K562 (cell line): Measurements from ENCODE around the gene FBXL22. TPM values are rescaled to one million over a fixed set of nuclear protein-coding genes. Genes with fewer than 3 reads are reported as not detected.

Source experiments
- ATAC-seq: fragments of 200-7000 bp; cut with Tn5 transposase; 3 replicates; pipeline ENCODE4 v1.9.1; 2020; ENCODE audit warnings: moderate library complexity
- BruUV-seq: library from RNA; stranded (reverse); fragments of 400-500 nt; replicated peaks from 2 replicates; lab custom pipeline; 2021; lab: Mats Ljungman, UMichigan
- CTCF ChIA-PET: fragments of 300-600 bp; formaldehyde crosslinking; extraction: SDS; loops from one replicate; lab custom pipeline; 2021; ENCODE audit warnings: low intra/inter-chr PET ratio; lab: Yijun Ruan, JAX
- POLR2A ChIA-PET: fragments of 300-600, 350-650 bp; sonication (Branson Sonifier 250); formaldehyde crosslinking; extraction: SDS; loops from one replicate; lab custom pipeline; 2021; ENCODE audit warnings: antibody characterized with exemption, inconsistent platforms; lab: Yijun Ruan, JAX
- DNase-seq, 4 experiments: peaks; one replicate each; pipeline versions ENCODE4 v3.0.0 to v3.0.0-alpha.2; 2011 to 2018; ENCODE audit warnings: low spot score in 3 of 4, mixed read lengths in 3 of 4; ENCODE audit errors: extremely low read depth in 1 of 4
- FAIRE-seq: peaks from 2 replicates; lab custom pipeline; 2011; peaks lifted over from hg19 to GRCh38; lab: Jason Lieb, UNC
- H2AFZ ChIP-seq: 2 replicates; pipeline ENCODE4 v1.6.0; 2011; ENCODE audit warnings: low read depth, low read length, control low read depth, inconsistent platforms
- H3K27ac ChIP-seq: fragments of 200-600 bp; 3 replicates; pipeline ENCODE4 v1.8.0; 2011; ENCODE audit warnings: low read depth, mild to moderate bottlenecking, control low read depth, inconsistent platforms, low read length, moderate library complexity, mixed read lengths; ENCODE audit errors: extremely low read depth
- H3K27me3 ChIP-seq, 2 experiments: fragments of 300-600 bp in 1 of 2; 2 replicates in 1 of 2; 3 replicates in 1 of 2; pipeline versions ENCODE4 v1.6.0 to v1.8.0; 2011; ENCODE audit warnings: inconsistent platforms in 2 of 2, low read length in 2 of 2, mild to moderate bottlenecking in 1 of 2, mixed read lengths in 1 of 2, moderate library complexity in 1 of 2; ENCODE audit not compliant: control insufficient read depth in 2 of 2, insufficient read depth in 2 of 2
- H3K36me3 ChIP-seq: fragments of 300-600 bp; 3 replicates; pipeline ENCODE4 v1.8.0; 2011; ENCODE audit warnings: mild to moderate bottlenecking, low read length, inconsistent platforms; ENCODE audit not compliant: control insufficient read depth, insufficient read depth
- H3K4me1 ChIP-seq, 2 experiments: fragments of 200-600 bp in 1 of 2; replicated peaks in 1 of 2; 2 replicates in 1 of 2; 3 replicates in 1 of 2; pipeline versions ENCODE4 v1.5.1 to v1.8.0; 2011; ENCODE audit warnings: inconsistent platforms in 2 of 2, low read length in 2 of 2, mild to moderate bottlenecking in 1 of 2, mixed read lengths in 1 of 2, moderate library complexity in 1 of 2; ENCODE audit not compliant: control insufficient read depth in 2 of 2, insufficient read depth in 2 of 2
- H3K4me2 ChIP-seq: 2 replicates; pipeline ENCODE4 v1.6.1; 2011; ENCODE audit warnings: low read length, control low read depth, inconsistent platforms, mixed read lengths; ENCODE audit not compliant: insufficient read depth
- H3K4me3 ChIP-seq: fragments of 200-600 bp; sonication (generic), shearing (Covaris generic); 2 replicates; pipeline ENCODE4 v1.5.1; 2016; ENCODE audit warnings: control low read depth, inconsistent platforms
- H3K79me2 ChIP-seq: fragments of 200-600 bp; 3 replicates; pipeline ENCODE4 v1.8.0; 2011; ENCODE audit warnings: low read length, inconsistent platforms; ENCODE audit not compliant: control insufficient read depth, insufficient read depth
- H3K9ac ChIP-seq, 2 experiments: 2 replicates each; pipeline versions ENCODE4 v1.6.0 to v1.6.1; 2011; ENCODE audit warnings: low read depth in 2 of 2, low read length in 2 of 2, control low read depth in 1 of 2, inconsistent platforms in 1 of 2, mild to moderate bottlenecking in 1 of 2, mixed read lengths in 1 of 2; ENCODE audit not compliant: insufficient read depth in 1 of 2
- H3K9me1 ChIP-seq: one replicate; pipeline ENCODE4 v1.6.0; 2011; ENCODE audit warnings: inconsistent platforms, mild to moderate bottlenecking, low read length, moderate library complexity; ENCODE audit not compliant: control insufficient read depth, insufficient read depth
- H3K9me3 ChIP-seq: replicated peaks from 2 replicates; pipeline ENCODE4 v1.5.1; 2011; ENCODE audit warnings: low read depth, low read length, inconsistent platforms; ENCODE audit not compliant: control insufficient read depth, insufficient read depth
- H4K20me1 ChIP-seq: replicated peaks from 2 replicates; pipeline ENCODE4 v1.6.1; 2011; ENCODE audit warnings: low read length, inconsistent platforms, mixed read lengths; ENCODE audit not compliant: control insufficient read depth, insufficient read depth
- KDM4B ChIP-seq, 2 experiments: fragments of 450-650 bp in 1 of 2; sonication (generic) in 1 of 2; IDR thresholded peaks; 2 replicates each; pipeline ENCODE4 v1.6.1; 2016 to 2017; ENCODE audit warnings: borderline replicate concordance in 2 of 2, antibody characterized with exemption in 1 of 2, low read depth in 1 of 2, mild to moderate bottlenecking in 1 of 2
- NBN ChIP-seq: fragments of 450-650 bp; IDR thresholded peaks from 2 replicates; pipeline ENCODE4 v1.6.1; 2016; ENCODE audit warnings: low read depth, mild to moderate bottlenecking
- TCF7L2 ChIP-seq: fragments of 150-350 bp; IDR thresholded peaks from 2 replicates; pipeline ENCODE4 v1.6.1; 2016; ENCODE audit warnings: low read depth, mild to moderate bottlenecking, low read length, moderate library complexity
- ZNF408 ChIP-seq: fragments of 250-450 bp; sonication (Bioruptor Pico); IDR thresholded peaks from 2 replicates; pipeline ENCODE4 v1.4.0; 2020; ENCODE audit warnings: low read depth, mild to moderate bottlenecking, moderate library complexity
- WGBS: fragments of 100-300 bp; shearing (Covaris generic); methylation state at CpG from one replicate; pipeline ENCODE4 v1.1.6; 2016; ENCODE audit warnings: low coverage, mixed read lengths; ENCODE audit not compliant: insufficient coverage; ENCODE audit errors: missing lambda C conversion rate; 5-methylcytosine and 5-hydroxymethylcytosine counted together
- in situ Hi-C: fragments of 300-500 bp; cut with MboI; formaldehyde crosslinking; loops from 4 replicates; pipeline ENCODE4 v1.15.0; 2018; ENCODE audit warnings: inconsistent platforms, mixed read lengths
- intact Hi-C: fragments of 100-400 bp; cut with micrococcal nuclease; formaldehyde crosslinking; loops from 2 replicates; pipeline ENCODE4 v1.14.2; 2022
- polyA plus RNA-seq, 8 experiments: library from polyadenylated mRNA; depleted of rRNA in 4 of 8; stranded (reverse) in 5 of 8; unstranded in 3 of 8; fragments of >200 nt; fragmentation: Nextera tagmentation in 2 of 8; fragmentation: Illumina TruSeq in 1 of 8; extraction: Ambion mirVana in 2 of 8; extraction: Trizol in 1 of 8; gene quantifications; 2 replicates each; pipeline versions ENCODE4 v1.2.1 to v1.2.3, GENCODE V29; 2011 to 2014; ENCODE audit warnings: inconsistent platforms in 1 of 8, missing spikeins in 1 of 8
- total RNA-seq, 7 experiments: library from RNA; depleted of rRNA in 6 of 7; stranded (reverse); fragments of >200 nt in 6 of 7; fragmentation: Illumina TruSeq in 2 of 7; extraction: Trizol in 2 of 7; gene quantifications; 2 replicates each; pipeline versions ENCODE4 v1.2.1 to v1.2.3, GENCODE V29; 2011 to 2021; ENCODE audit warnings: low replicate concordance in 1 of 7
- TF ChIP-seq, protein P1 (sequence below): sonication (generic); formaldehyde crosslinking; IDR thresholded peaks from 2 replicates; pipeline ENCODE4 v1.8.0; 2022; ENCODE audit warnings: missing genetic modification reagents, mild to moderate bottlenecking, borderline replicate concordance

The FBXL22 gene
- total and polyA plus RNA-seq, 9 of the 15 experiments (the other 6 are each of a cell fraction or from before 2014, with no cell fraction given), result not detected

GRCh38 chr15:63560741-63561448 lies 36.3 kb upstream of the FBXL22 start:
- no TSS peak for BruUV-seq
- no peaks in the 10 kb centered on the region for H3K9me3 ChIP-seq
- H3K4me1 ChIP-seq, result no peaks in the 10 kb centered on the region
- no peak overlapping the region for H2AFZ ChIP-seq
- H3K27me3 ChIP-seq, result no peaks in the 10 kb centered on the region
- H4K20me1 ChIP-seq, result no peaks in the 10 kb centered on the region
- CTCF ChIA-PET, result no interaction called here
- H3K4me3 ChIP-seq, result no peak overlapping the region
- in situ Hi-C loops (no loop called here), intact Hi-C loops (no loop called here)
- no peaks in the 10 kb centered on the region for H3K9me1 ChIP-seq
- no peak overlapping the region for H3K27ac ChIP-seq
- H3K9ac ChIP-seq, result no peak overlapping the region
- H3K4me2 ChIP-seq, result no peak overlapping the region
- POLR2A ChIA-PET, result interaction anchor here (1.1 kb wide), 1 partner anchor 10 kb away, joined by 3 read pairs; no protein-coding TSS in a partner anchor
- DNase-seq, result no peak
- TF ChIP-seq ZNF408 (CRISPR knock-in tag) (no peak), KDM4B (IDR thresholded peaks at IDR 0.05; ENCODE audit: borderline replicate concordance in 2 of 2, low read depth in 1 of 2) (no peak), NBN (no peak), TCF7L2 (no peak)
- TF ChIP-seq, protein P1, sequence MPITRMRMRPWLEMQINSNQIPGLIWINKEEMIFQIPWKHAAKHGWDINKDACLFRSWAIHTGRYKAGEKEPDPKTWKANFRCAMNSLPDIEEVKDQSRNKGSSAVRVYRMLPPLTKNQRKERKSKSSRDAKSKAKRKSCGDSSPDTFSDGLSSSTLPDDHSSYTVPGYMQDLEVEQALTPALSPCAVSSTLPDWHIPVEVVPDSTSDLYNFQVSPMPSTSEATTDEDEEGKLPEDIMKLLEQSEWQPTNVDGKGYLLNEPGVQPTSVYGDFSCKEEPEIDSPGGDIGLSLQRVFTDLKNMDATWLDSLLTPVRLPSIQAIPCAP (CRISPR knock-in tag), result no peak
- peaks cover 86% of the 10 kb centered on the region for H3K36me3 ChIP-seq
- no peak for ATAC-seq
- no peak for FAIRE-seq
- 91% methylated on average over 6 of the region's 6 CpGs for WGBS
- no peaks in the 10 kb centered on the region for H3K79me2 ChIP-seq
